HG03565 (cell line): ENCODE data around the gene NUP43.
"Not testable (repeated sequence)": the region's sequence is repeated elsewhere in the genome, so short reads cannot be mapped to it uniquely, and the experiment has no call there.

ENCODE experiments used
- ATAC-seq: cut with Tn5 transposase; IDR thresholded peaks from one replicate; pipeline ENCODE4 v1.9.1; 2021; ENCODE audit warnings: mild to moderate bottlenecking, moderate library complexity; ENCODE audit not compliant: unreplicated experiment

The NUP43 gene

GRCh38 chr6:149749082-149749593 lies 2.8 kb upstream of the NUP43 start:
- ATAC-seq, result not testable (repeated sequence)

GRCh38 chr6:149745252-149745651 lies 1.1 kb downstream of the NUP43 start:
- not testable (repeated sequence) for ATAC-seq

GRCh38 chr6:149734915-149735314 lies 11.4 kb downstream of the NUP43 start:
- ATAC-seq, result no peak

- no peak for ATAC-seq
Observed at GRCh38 chr6:149733089-149733720, 13.1 kb downstream of the NUP43 start.

GRCh38 chr6:149729824-149730223 lies 16.5 kb downstream of the NUP43 start:
- no peak for ATAC-seq

GRCh38 chr6:149728499-149729234 lies 17.7 kb downstream of the NUP43 start:
- no peak for ATAC-seq

- ATAC-seq, result no peak
Observed at GRCh38 chr6:149727793-149728498, 18.4 kb downstream of the NUP43 start.

GRCh38 chr6:149725785-149726184 lies 20.5 kb downstream of the NUP43 start:
- ATAC-seq, result no peak

- no peak for ATAC-seq
Observed at GRCh38 chr6:149723771-149724417, 22.4 kb downstream of the NUP43 start.

GRCh38 chr6:149723262-149723661 lies 23.1 kb downstream of the NUP43 start:
- ATAC-seq, result no peak

- ATAC-seq, result no peak
Observed at GRCh38 chr6:149719531-149719930, 26.8 kb downstream of the NUP43 start.

GRCh38 chr6:149717588-149718458 lies 28.5 kb downstream of the NUP43 start, which contains the start of gene LATS1:
Gene LATS1 (minus strand): TSS chr6:149718101. CDS start chr6:149702126, 15,975 bp downstream.
- peak; percentile 70 for ATAC-seq

GRCh38 chr6:149717255-149717587 lies 29.1 kb downstream of the NUP43 start:
- no peak for ATAC-seq

- ATAC-seq, result no peak
Observed at GRCh38 chr6:149716181-149716963, 30.0 kb downstream of the NUP43 start.

- ATAC-seq, result no peak
Observed at GRCh38 chr6:149714442-149714841, 31.9 kb downstream of the NUP43 start.

GRCh38 chr6:149711711-149712110 lies 34.6 kb downstream of the NUP43 start:
- no peak for ATAC-seq

- ATAC-seq, result no peak
Observed at GRCh38 chr6:149701714-149702113, 44.6 kb downstream of the NUP43 start.

- ATAC-seq, result no peak
Observed at GRCh38 chr6:149699150-149699549, 47.2 kb downstream of the NUP43 start.

GRCh38 chr6:149698175-149698574 lies 48.2 kb downstream of the NUP43 start:
- ATAC-seq, result no peak
